ENCODE data around the gene RINT1.

DNA sequence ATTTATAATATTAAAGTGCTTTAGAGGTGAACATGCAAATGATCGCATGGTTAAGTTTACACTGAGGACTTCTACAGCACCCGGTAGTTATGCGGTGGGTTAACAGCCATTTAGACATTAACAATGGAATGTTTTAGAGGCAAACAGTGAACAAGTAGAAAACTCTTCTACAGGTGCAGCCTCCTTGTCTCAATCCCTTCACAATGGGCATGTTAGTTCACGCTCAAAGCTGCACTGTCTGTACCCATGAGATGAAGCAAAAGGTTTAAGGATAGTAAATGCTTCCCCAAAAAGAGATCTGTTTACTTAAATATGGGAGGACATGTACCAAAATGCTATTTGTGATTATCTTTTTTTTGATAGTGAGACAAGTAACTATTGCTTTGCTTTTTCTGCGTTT lies 35.0 kb upstream of the RINT1 start:
- TF ChIP-seq FOXK2 (IDR thresholded peaks at IDR 0.05) (no peak), SP1 (IDR thresholded peaks at IDR 0.05) (no peak), TARDBP (IDR thresholded peaks at IDR 0.05) (no peak), ELF4 (IDR thresholded peaks at IDR 0.05) (no peak), FOXA1 (IDR thresholded peaks at IDR 0.05) (no peak), ZNF384 (IDR thresholded peaks at IDR 0.05) (no peak), SUZ12 (IDR thresholded peaks at IDR 0.05) (no peak), BHLHE40 (IDR thresholded peaks at IDR 0.05; ENCODE audit: borderline replicate concordance) (no peak)

All from HEK293T (cell line).